ENCODE results near the gene RGS3. TPM values are rescaled to one million over a fixed set of nuclear protein-coding genes. Genes with fewer than 3 reads are reported as not detected.

The RGS3 gene
- polyA plus RNA-seq, 1 of the 3 experiments (the other 2 are of a cell fraction): 50.6 TPM

GRCh38 chr9:113449376-113449775 lies 14.2 kb upstream of the RGS3 start:
- Histone ChIP-seq H3K27ac (ENCODE audit: low read depth in 2 of 2, low read length in 1 of 2) (no peak overlapping the region), H3K4me3 (ENCODE audit: low read depth in 2 of 2, low read length in 1 of 2) (no peak overlapping the region), H3K4me2 (no peak overlapping the region), H3K9me2 (no peaks in the 10 kb centered on the region), H3K79me2 (ENCODE audit: insufficient read depth) (no peaks in the 10 kb centered on the region), H4K20me1 (ENCODE audit: insufficient read depth) (no peaks in the 10 kb centered on the region), H3K9ac (no peak overlapping the region), H3F3A (replicated peaks; ENCODE audit: insufficient read depth) (peaks cover 3% of the 10 kb centered on the region), H3K36me3 (replicated peaks in 1 of 2; ENCODE audit: control insufficient read depth in 1 of 2, insufficient read depth in 2 of 2, low read length in 1 of 2) (no peaks in the 10 kb centered on the region), H3K9me3 (no peaks in the 10 kb centered on the region), H3K27me3 (ENCODE audit: insufficient read depth) (no peaks in the 10 kb centered on the region), H3K4me1 (ENCODE audit: control insufficient read depth in 1 of 2, insufficient read depth in 2 of 2, low read depth in 1 of 2, low read length in 1 of 2) (no peaks in the 10 kb centered on the region; a peak in 1 of 4 replicates), H2AFZ (ENCODE audit: low read depth) (no peak overlapping the region)
- CTCF ChIA-PET: interaction anchor here (9.1 to 9.9 kb wide), 2 partner anchors 137 to 205 kb away, joined by 191 to 449 read pairs; no protein-coding TSS in a partner anchor
- 98% methylated on average over 2 of the region's 2 CpGs for WGBS (ENCODE audit: low lambda C conversion rate)
- POLR2A ChIA-PET: no interaction called here
- no peak for DNase-seq
- TF ChIP-seq USF2 (IDR thresholded peaks at IDR 0.05; ENCODE audit: borderline replicate concordance, low read depth, low read length) (no peak), MXI1 (IDR thresholded peaks at IDR 0.05; ENCODE audit: low read depth, low read length) (no peak), FOXJ3 (CRISPR knock-in tag; IDR thresholded peaks at IDR 0.05) (no peak), GABPA (IDR thresholded peaks at IDR 0.05; ENCODE audit: low read depth) (no peak), PBX3 (IDR thresholded peaks at IDR 0.05) (no peak), RFX5 (IDR thresholded peaks at IDR 0.05; ENCODE audit: low read length) (no peak), FOXM1 (IDR thresholded peaks at IDR 0.05; ENCODE audit: low read depth) (no peak), RXRA (IDR thresholded peaks at IDR 0.05; ENCODE audit: borderline replicate concordance, low read depth) (no peak), RAD21 (IDR thresholded peaks at IDR 0.05; ENCODE audit: low read length) (no peak), MAX (IDR thresholded peaks at IDR 0.05; ENCODE audit: low read depth) (no peak), EZH2phosphoT487 (IDR thresholded peaks at IDR 0.05; ENCODE audit: borderline replicate concordance, low read depth) (no peak), ELF1 (IDR thresholded peaks at IDR 0.05) (no peak), FOSL2 (IDR thresholded peaks at IDR 0.05; ENCODE audit: borderline replicate concordance, low read depth) (no peak), TCF12 (IDR thresholded peaks at IDR 0.05) (no peak), IRF3 (IDR thresholded peaks at IDR 0.05; ENCODE audit: low read depth, low read length) (no peak)

- Histone ChIP-seq H3K4me2 (no peak overlapping the region), H3K27ac (ENCODE audit: low read depth in 2 of 2, low read length in 1 of 2) (no peak overlapping the region), H3K4me3 (ENCODE audit: low read depth in 2 of 2, low read length in 1 of 2) (no peak overlapping the region), H3K9me3 (no peaks in the 10 kb centered on the region), H3K79me2 (ENCODE audit: insufficient read depth) (no peaks in the 10 kb centered on the region), H2AFZ (ENCODE audit: low read depth) (no peak overlapping the region), H3K36me3 (replicated peaks in 1 of 2; ENCODE audit: control insufficient read depth in 1 of 2, insufficient read depth in 2 of 2, low read length in 1 of 2) (no peaks in the 10 kb centered on the region), H3K9ac (no peak overlapping the region), H3F3A (replicated peaks; ENCODE audit: insufficient read depth) (peaks cover 16% of the 10 kb centered on the region), H3K4me1 (ENCODE audit: control insufficient read depth in 1 of 2, insufficient read depth in 2 of 2, low read depth in 1 of 2, low read length in 1 of 2) (peaks cover 7 to 20% of the 10 kb centered on the region in 2 experiments), H3K9me2 (no peaks in the 10 kb centered on the region), H3K27me3 (ENCODE audit: insufficient read depth) (no peaks in the 10 kb centered on the region), H4K20me1 (ENCODE audit: insufficient read depth) (no peaks in the 10 kb centered on the region)
- DNase-seq: no peak
- no peak for TF ChIP-seq GATA2 (CRISPR knock-in tag; IDR thresholded peaks at IDR 0.05)
- no peak for TF ChIP-seq SMC3 (IDR thresholded peaks at IDR 0.05; ENCODE audit: low read depth, low read length)
- TF ChIP-seq TEAD4 (IDR thresholded peaks at IDR 0.05; ENCODE audit: borderline replicate concordance, insufficient read depth): no peak
- no peak for TF ChIP-seq POLR2AphosphoS5 (IDR thresholded peaks at IDR 0.05; ENCODE audit: low read depth, low read length)
- TF ChIP-seq CTCF (IDR thresholded peaks at IDR 0.05): no peak
- no peak for TF ChIP-seq PBX3 (IDR thresholded peaks at IDR 0.05)
- POLR2A ChIA-PET: no interaction called here
- WGBS (ENCODE audit: low lambda C conversion rate): 57% methylated on average over 4 of the region's 4 CpGs
- CTCF ChIA-PET: interaction anchor here (9.1 to 9.9 kb wide), 2 partner anchors 134 to 203 kb away, joined by 191 to 449 read pairs; no protein-coding TSS in a partner anchor
Observed at GRCh38 chr9:113452113-113452605, 11.4 kb upstream of the RGS3 start.
